Fibroblast of lung (primary cell): ENCODE results near the gene TUBB3.

Source experiments
- EZH2 ChIP-seq: IDR thresholded peaks from 2 replicates; pipeline ENCODE4 v1.5.1; 2012; ENCODE audit warnings: low read length, control low read depth, mild to moderate bottlenecking; ENCODE audit errors: missing control alignments
- TF ChIP-seq, protein P1 (sequence below), 2 donors: IDR thresholded peaks in 1 of 2; conservative IDR thresholded peaks in 1 of 2; 1 replicate in 1 of 2; 2 replicates in 1 of 2; pipeline ENCODE4 v1.5.1; 2011 to 2012; ENCODE audit warnings: low read length in 2 of 2, control low read depth in 1 of 2, inconsistent platforms in 1 of 2, low read depth in 1 of 2, mild to moderate bottlenecking in 1 of 2

DNA sequence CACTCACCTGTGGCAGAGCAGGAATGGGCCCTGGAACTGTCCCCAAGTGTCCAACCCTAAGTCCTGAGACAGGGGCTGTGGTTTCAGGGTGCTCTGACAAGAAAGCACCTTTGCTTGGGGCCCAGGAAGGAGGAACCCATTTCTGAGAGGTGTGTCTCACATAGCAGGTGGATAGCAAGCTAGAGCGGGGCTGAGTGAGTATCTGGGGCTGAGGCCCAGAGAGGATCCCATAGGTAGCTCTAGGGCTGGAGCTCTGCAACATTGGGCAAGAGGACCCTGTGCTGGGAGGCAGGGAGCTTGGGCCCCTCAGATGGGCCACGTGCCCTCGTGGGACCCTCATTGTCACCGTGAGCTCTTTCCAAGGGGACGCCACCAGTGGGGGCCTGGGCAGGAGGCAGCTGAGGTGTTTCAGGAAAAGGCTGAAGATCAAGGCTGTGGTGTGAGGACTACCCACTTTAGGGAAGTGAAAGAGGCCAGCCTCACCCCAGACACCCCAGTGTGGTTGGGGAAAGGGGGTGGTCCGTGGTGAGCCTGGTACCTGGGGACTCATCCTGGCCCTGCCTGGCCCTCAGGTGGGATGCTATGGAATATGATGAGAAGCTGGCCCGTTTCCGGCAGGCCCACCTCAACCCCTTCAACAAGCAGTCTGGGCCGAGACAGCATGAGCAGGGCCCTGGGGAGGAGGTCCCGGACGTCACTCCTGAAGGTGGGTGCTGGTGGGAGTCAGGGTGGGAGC lies 30.7 kb downstream of the TUBB3 start:
- TF ChIP-seq, protein P1, sequence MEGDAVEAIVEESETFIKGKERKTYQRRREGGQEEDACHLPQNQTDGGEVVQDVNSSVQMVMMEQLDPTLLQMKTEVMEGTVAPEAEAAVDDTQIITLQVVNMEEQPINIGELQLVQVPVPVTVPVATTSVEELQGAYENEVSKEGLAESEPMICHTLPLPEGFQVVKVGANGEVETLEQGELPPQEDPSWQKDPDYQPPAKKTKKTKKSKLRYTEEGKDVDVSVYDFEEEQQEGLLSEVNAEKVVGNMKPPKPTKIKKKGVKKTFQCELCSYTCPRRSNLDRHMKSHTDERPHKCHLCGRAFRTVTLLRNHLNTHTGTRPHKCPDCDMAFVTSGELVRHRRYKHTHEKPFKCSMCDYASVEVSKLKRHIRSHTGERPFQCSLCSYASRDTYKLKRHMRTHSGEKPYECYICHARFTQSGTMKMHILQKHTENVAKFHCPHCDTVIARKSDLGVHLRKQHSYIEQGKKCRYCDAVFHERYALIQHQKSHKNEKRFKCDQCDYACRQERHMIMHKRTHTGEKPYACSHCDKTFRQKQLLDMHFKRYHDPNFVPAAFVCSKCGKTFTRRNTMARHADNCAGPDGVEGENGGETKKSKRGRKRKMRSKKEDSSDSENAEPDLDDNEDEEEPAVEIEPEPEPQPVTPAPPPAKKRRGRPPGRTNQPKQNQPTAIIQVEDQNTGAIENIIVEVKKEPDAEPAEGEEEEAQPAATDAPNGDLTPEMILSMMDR (conservative IDR thresholded peaks at IDR 0.05 in 1 of 2, IDR thresholded peaks at IDR 0.05 in 1 of 2; ENCODE audit: low read depth in 1 of 2, low read length in 2 of 2) = no peak
- TF ChIP-seq EZH2 = no peak
